ENCODE measurements around the gene ABO.
"Not testable (repeated sequence)": the region's sequence is repeated elsewhere in the genome, so short reads cannot be mapped to it uniquely, and the experiment has no call there.

Gene ABO

DNA sequence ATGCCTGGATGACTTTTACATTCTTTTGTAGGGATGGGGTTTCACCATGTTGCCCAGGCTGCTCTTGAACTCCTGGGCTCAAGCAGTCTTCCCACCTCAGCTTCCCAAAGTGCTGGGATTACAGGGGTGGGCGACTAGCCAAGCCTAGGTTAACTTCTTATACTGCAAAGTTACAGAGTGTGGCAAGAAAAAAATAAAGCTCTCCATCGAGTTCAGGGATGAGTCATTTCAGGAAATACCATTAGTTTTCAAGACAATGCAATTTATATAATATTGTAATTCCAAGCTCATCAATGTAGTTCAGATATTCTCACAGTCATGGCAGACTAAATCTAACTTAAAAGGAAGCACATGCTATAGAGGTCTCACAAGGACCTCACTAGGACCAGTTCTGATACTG lies 11.5 kb upstream of the ABO start:
- Histone ChIP-seq H3K9me3 (ENCODE audit: control insufficient read depth in 2 of 2, low read length in 2 of 2) (no peaks in the 10 kb centered on the region), H3K27me3 (ENCODE audit: control insufficient read depth in 2 of 2, insufficient read depth in 2 of 2, low read length in 2 of 2) (no peaks in the 10 kb centered on the region), H3K36me3 (ENCODE audit: control insufficient read depth in 2 of 2, insufficient read depth in 2 of 2, low read length in 2 of 2) (no peaks in the 10 kb centered on the region), H3K4me1 (ENCODE audit: control insufficient read depth in 2 of 2, insufficient read depth in 2 of 2, low read length in 2 of 2) (peaks cover 10 to 32% of the 10 kb centered on the region in 2 donors), H3K27ac (ENCODE audit: low read depth in 2 of 2, low read length in 2 of 2) (no peak overlapping the region), H3K4me3 (ENCODE audit: low read length in 2 of 2) (no peak overlapping the region), H3K9ac (ENCODE audit: low read depth in 1 of 2, low read length in 2 of 2) (no peak overlapping the region)

GRCh38 chr9:133285252-133285775 lies 10.3 kb upstream of the ABO start:
- Histone ChIP-seq H3K9ac (ENCODE audit: low read depth in 1 of 2, low read length in 2 of 2) (no peak overlapping the region), H3K4me3 (ENCODE audit: low read length in 2 of 2) (no peak overlapping the region), H3K27me3 (ENCODE audit: control insufficient read depth in 2 of 2, insufficient read depth in 2 of 2, low read length in 2 of 2) (no peaks in the 10 kb centered on the region), H3K36me3 (ENCODE audit: control insufficient read depth in 2 of 2, insufficient read depth in 2 of 2, low read length in 2 of 2) (no peaks in the 10 kb centered on the region), H3K9me3 (ENCODE audit: control insufficient read depth in 2 of 2, low read length in 2 of 2) (no peaks in the 10 kb centered on the region), H3K4me1 (ENCODE audit: control insufficient read depth in 2 of 2, insufficient read depth in 2 of 2, low read length in 2 of 2) (peaks cover 20 to 44% of the 10 kb centered on the region in 2 donors), H3K27ac (ENCODE audit: low read depth in 2 of 2, low read length in 2 of 2) (no peak overlapping the region)

- no peak overlapping the region for H3K4me3 ChIP-seq (ENCODE audit: low read length in 2 of 2)
- H3K9ac ChIP-seq (ENCODE audit: low read depth in 1 of 2, low read length in 2 of 2), result no peak overlapping the region
- no peaks in the 10 kb centered on the region for H3K27me3 ChIP-seq (ENCODE audit: control insufficient read depth in 2 of 2, insufficient read depth in 2 of 2, low read length in 2 of 2)
- H3K9me3 ChIP-seq (ENCODE audit: control insufficient read depth in 2 of 2, low read length in 2 of 2), result no peaks in the 10 kb centered on the region
- H3K36me3 ChIP-seq (ENCODE audit: control insufficient read depth in 2 of 2, insufficient read depth in 2 of 2, low read length in 2 of 2), result no peaks in the 10 kb centered on the region
- H3K27ac ChIP-seq (ENCODE audit: low read depth in 2 of 2, low read length in 2 of 2), result peak overlapping the region in 1 of 2 donors; percentile 5
- peaks cover 24 to 51% of the 10 kb centered on the region in 2 donors for H3K4me1 ChIP-seq (ENCODE audit: control insufficient read depth in 2 of 2, insufficient read depth in 2 of 2, low read length in 2 of 2)
Measured at GRCh38 chr9:133284362-133284761, 9.4 kb upstream of the ABO start.

DNA sequence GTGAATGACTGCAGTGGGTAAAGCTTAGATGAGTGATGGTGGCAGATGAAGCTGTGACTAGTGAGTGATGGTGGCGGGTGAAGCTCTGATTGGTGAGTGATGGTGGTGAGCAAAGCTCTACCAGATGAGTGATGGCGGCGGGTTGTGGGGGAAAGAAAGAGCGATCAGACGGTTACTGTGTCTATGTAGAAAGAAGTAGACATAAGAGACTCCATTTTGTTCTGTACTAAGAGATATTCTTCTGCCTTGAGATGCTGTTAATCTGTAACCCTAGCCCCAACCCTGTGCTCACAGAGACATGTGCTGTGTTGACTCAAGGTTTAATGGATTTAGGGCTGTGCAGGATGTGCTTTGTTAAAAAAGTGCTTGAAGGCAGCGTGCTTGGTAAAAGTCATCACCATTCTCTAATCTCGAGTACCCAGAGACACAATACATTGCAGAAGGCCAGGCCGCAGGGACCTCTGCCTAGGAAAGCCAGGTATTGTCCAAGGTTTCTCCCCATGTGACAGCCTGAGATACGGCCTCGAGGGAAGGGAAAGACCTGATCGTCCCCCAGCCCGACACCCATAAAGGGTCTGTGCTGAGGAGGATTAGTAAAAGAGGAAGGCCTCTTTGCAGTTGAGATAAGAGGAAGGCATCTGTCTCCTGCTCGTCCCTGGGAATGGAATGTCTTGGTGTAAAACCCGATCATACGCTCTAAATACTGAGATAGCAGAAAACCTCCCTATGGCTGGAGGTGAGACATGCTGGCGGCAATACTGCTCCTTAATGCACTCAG lies 8.4 kb upstream of the ABO start:
- H3K27me3 ChIP-seq (ENCODE audit: control insufficient read depth in 2 of 2, insufficient read depth in 2 of 2, low read length in 2 of 2); H3K36me3 ChIP-seq (ENCODE audit: control insufficient read depth in 2 of 2, insufficient read depth in 2 of 2, low read length in 2 of 2); H3K9me3 ChIP-seq (ENCODE audit: control insufficient read depth in 2 of 2, low read length in 2 of 2); H3K4me3 ChIP-seq (ENCODE audit: low read length in 2 of 2): not testable (repeated sequence)
- H3K27ac ChIP-seq (ENCODE audit: low read depth in 2 of 2, low read length in 2 of 2), result peak overlapping the region; percentile 80 to 94
- H3K9ac ChIP-seq (ENCODE audit: low read depth in 1 of 2, low read length in 2 of 2), result peak overlapping the region in 1 of 2 donors; percentile 21
- peaks cover 24 to 51% of the 10 kb centered on the region in 2 donors for H3K4me1 ChIP-seq (ENCODE audit: control insufficient read depth in 2 of 2, insufficient read depth in 2 of 2, low read length in 2 of 2)

- Histone ChIP-seq H3K27ac (ENCODE audit: low read depth in 2 of 2, low read length in 2 of 2) (peak overlapping the region; percentile 94), H3K4me3 (ENCODE audit: low read length in 2 of 2) (peak overlapping the region in 1 of 2 donors; percentile 54), H3K9ac (ENCODE audit: low read depth in 1 of 2, low read length in 2 of 2) (peak overlapping the region; percentile 21 to 60), H3K9me3 (ENCODE audit: control insufficient read depth in 2 of 2, low read length in 2 of 2) (no peaks in the 10 kb centered on the region), H3K36me3 (ENCODE audit: control insufficient read depth in 2 of 2, insufficient read depth in 2 of 2, low read length in 2 of 2) (no peaks in the 10 kb centered on the region), H3K4me1 (ENCODE audit: control insufficient read depth in 2 of 2, insufficient read depth in 2 of 2, low read length in 2 of 2) (peaks cover 24 to 51% of the 10 kb centered on the region in 2 donors), H3K27me3 (ENCODE audit: control insufficient read depth in 2 of 2, insufficient read depth in 2 of 2, low read length in 2 of 2) (no peaks in the 10 kb centered on the region)
Measured at GRCh38 chr9:133282464-133283238, 7.7 kb upstream of the ABO start.

- H3K4me3 ChIP-seq (ENCODE audit: low read length in 2 of 2), result no peak overlapping the region
- H3K4me1 ChIP-seq (ENCODE audit: control insufficient read depth in 2 of 2, insufficient read depth in 2 of 2, low read length in 2 of 2), result peaks cover 24 to 48% of the 10 kb centered on the region in 2 donors
- no peaks in the 10 kb centered on the region for H3K27me3 ChIP-seq (ENCODE audit: control insufficient read depth in 2 of 2, insufficient read depth in 2 of 2, low read length in 2 of 2)
- peak overlapping the region; percentile 94 for H3K27ac ChIP-seq (ENCODE audit: low read depth in 2 of 2, low read length in 2 of 2)
- no peaks in the 10 kb centered on the region for H3K9me3 ChIP-seq (ENCODE audit: control insufficient read depth in 2 of 2, low read length in 2 of 2)
- H3K36me3 ChIP-seq (ENCODE audit: control insufficient read depth in 2 of 2, insufficient read depth in 2 of 2, low read length in 2 of 2), result no peaks in the 10 kb centered on the region
- H3K9ac ChIP-seq (ENCODE audit: low read depth in 1 of 2, low read length in 2 of 2), result no peak overlapping the region
Measured at GRCh38 chr9:133280392-133280791, 5.4 kb upstream of the ABO start.

GRCh38 chr9:133278161-133279114 lies 3.4 kb upstream of the ABO start:
- Histone ChIP-seq H3K36me3 (ENCODE audit: control insufficient read depth in 2 of 2, insufficient read depth in 2 of 2, low read length in 2 of 2) (no peaks in the 10 kb centered on the region), H3K9me3 (ENCODE audit: control insufficient read depth in 2 of 2, low read length in 2 of 2) (no peaks in the 10 kb centered on the region), H3K27me3 (ENCODE audit: control insufficient read depth in 2 of 2, insufficient read depth in 2 of 2, low read length in 2 of 2) (no peaks in the 10 kb centered on the region), H3K9ac (ENCODE audit: low read depth in 1 of 2, low read length in 2 of 2) (no peak overlapping the region), H3K4me3 (ENCODE audit: low read length in 2 of 2) (no peak overlapping the region), H3K27ac (ENCODE audit: low read depth in 2 of 2, low read length in 2 of 2) (no peak overlapping the region), H3K4me1 (ENCODE audit: control insufficient read depth in 2 of 2, insufficient read depth in 2 of 2, low read length in 2 of 2) (peaks cover 24 to 36% of the 10 kb centered on the region in 2 donors)

DNA sequence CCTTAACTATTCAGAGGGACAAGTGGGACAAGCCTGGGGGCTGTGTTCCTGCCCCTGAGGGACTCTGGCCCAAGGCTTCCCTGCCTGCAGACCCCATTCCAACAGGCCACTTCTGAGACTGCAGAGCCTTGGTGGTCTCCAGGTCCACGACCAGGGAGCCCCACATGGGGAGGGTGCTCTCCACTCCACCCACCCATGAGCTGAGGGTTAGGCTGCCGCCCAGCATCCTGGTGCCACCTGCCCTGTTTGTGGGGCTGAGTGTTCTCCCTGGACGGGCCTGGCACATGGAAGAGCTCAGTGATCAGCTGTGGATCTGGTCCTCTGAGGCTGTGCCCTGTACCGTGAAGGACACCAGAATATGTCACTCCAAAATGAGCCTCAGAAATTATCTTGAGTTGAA lies 2.5 kb upstream of the ABO start:
- Histone ChIP-seq H3K9ac (ENCODE audit: low read depth in 1 of 2, low read length in 2 of 2) (no peak overlapping the region), H3K4me3 (ENCODE audit: low read length in 2 of 2) (no peak overlapping the region), H3K27me3 (ENCODE audit: control insufficient read depth in 2 of 2, insufficient read depth in 2 of 2, low read length in 2 of 2) (peaks cover 0 to 5% of the 10 kb centered on the region in 2 donors), H3K9me3 (ENCODE audit: control insufficient read depth in 2 of 2, low read length in 2 of 2) (no peaks in the 10 kb centered on the region), H3K27ac (ENCODE audit: low read depth in 2 of 2, low read length in 2 of 2) (no peak overlapping the region), H3K36me3 (ENCODE audit: control insufficient read depth in 2 of 2, insufficient read depth in 2 of 2, low read length in 2 of 2) (no peaks in the 10 kb centered on the region), H3K4me1 (ENCODE audit: control insufficient read depth in 2 of 2, insufficient read depth in 2 of 2, low read length in 2 of 2) (peaks cover 26 to 36% of the 10 kb centered on the region in 2 donors)

DNA sequence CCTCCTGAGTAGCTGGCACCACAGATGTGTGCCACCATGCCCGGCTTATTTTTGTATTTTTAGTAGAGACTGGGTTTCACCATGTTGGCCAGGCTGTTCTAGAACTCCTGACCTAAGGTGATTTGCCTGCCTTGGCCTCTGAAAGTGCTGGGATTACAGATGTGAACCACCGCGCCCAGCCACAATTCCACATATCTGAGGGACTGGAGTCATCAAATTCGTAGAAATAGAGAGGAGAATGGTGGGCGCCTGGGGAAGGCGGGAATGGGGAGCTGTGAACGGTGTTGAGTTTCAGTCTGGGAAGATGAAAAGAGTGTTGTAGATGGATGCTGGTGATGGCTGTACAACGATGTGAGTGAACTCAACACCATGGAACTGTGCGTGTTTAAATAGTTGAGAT lies 1.9 kb upstream of the ABO start:
- Histone ChIP-seq H3K36me3 (ENCODE audit: control insufficient read depth in 2 of 2, insufficient read depth in 2 of 2, low read length in 2 of 2) (no peaks in the 10 kb centered on the region), H3K27ac (ENCODE audit: low read depth in 2 of 2, low read length in 2 of 2) (no peak overlapping the region), H3K4me1 (ENCODE audit: control insufficient read depth in 2 of 2, insufficient read depth in 2 of 2, low read length in 2 of 2) (peaks cover 24 to 35% of the 10 kb centered on the region in 2 donors), H3K4me3 (ENCODE audit: low read length in 2 of 2) (no peak overlapping the region), H3K27me3 (ENCODE audit: control insufficient read depth in 2 of 2, insufficient read depth in 2 of 2, low read length in 2 of 2) (peaks cover 0 to 5% of the 10 kb centered on the region in 2 donors), H3K9me3 (ENCODE audit: control insufficient read depth in 2 of 2, low read length in 2 of 2) (no peaks in the 10 kb centered on the region), H3K9ac (ENCODE audit: low read depth in 1 of 2, low read length in 2 of 2) (no peak overlapping the region)

Data from mucosa of rectum (tissue), 2 donors.